ENCODE results near the gene GRIA4. TPM values are rescaled to one million over a fixed set of nuclear protein-coding genes. Genes with fewer than 3 reads are reported as not detected.

The GRIA4 gene
- total RNA-seq, 3 donors from 2014 or later (not counting 1 experiment from before 2014, with no cell fraction given): not detected

- Mint-ChIP-seq H3K4me3 (no peak overlapping the region), H3K4me1 (no peaks in the 10 kb centered on the region)
Observed at GRCh38 chr11:105861225-105861624, 251.4 kb downstream of the GRIA4 start.

DNA sequence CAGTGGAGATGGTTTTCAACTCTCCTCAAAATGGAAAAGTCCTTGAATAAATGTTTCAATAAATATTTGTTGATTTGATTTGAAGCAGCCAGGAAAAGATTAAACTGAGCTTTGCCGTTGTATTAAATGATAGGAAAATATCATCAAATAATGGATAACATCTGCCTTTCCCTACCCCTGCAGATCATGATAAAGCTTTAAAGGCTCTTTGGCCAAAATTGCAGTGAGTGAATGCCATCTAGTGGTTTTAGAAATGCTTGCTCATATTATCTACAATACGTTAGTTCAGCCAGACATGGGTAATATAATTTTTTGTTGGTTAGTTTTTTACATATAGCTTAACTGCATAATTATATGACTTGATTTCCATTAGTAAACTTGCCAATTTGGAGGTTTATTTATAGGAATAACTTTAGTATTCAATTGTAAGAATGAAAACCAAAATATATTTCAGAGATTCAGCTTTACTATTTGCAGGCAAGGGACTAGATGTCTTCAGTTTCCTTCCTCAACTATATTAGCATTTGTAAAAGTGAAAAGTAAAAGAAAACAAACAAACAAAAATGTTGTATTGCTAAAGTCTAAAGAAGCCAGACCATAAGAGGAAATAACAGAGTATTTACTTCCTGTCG is 253.0 kb downstream of the GRIA4 start:
- H3K36me3 Mint-ChIP-seq: no peaks in the 10 kb centered on the region
- H3K4me1 Mint-ChIP-seq: no peaks in the 10 kb centered on the region
- ATAC-seq (no peak), DNase-seq (peak in 1 of 2 donors; percentile 51)
- Histone ChIP-seq H3K27me3 (ENCODE audit: control insufficient read depth, insufficient read depth, low read length) (no peaks in the 10 kb centered on the region), H3K36me3 (ENCODE audit: control insufficient read depth, insufficient read depth, low read length) (no peaks in the 10 kb centered on the region), H3K4me3 (ENCODE audit: low read length) (no peak overlapping the region), H3K9me3 (ENCODE audit: control insufficient read depth, insufficient read depth, low read length) (no peaks in the 10 kb centered on the region), H3K27ac (ENCODE audit: low read length) (no peak overlapping the region), H3K4me1 (ENCODE audit: control insufficient read depth, insufficient read depth, low read length) (no peaks in the 10 kb centered on the region)
- no peak overlapping the region for H3K27ac Mint-ChIP-seq
- H3K9me3 Mint-ChIP-seq: no peaks in the 10 kb centered on the region
- intact Hi-C loops (cut with micrococcal nuclease): loop anchor here (10.0 kb wide), 1 partner anchor 1258 kb away; no protein-coding TSS in a partner anchor
- no peaks in the 10 kb centered on the region for H3K27me3 Mint-ChIP-seq (ENCODE audit: low read depth in 2 of 2)
- no peak overlapping the region for H3K4me3 Mint-ChIP-seq
- whole genome bisulfite sequencing (ENCODE audit: insufficient coverage): no CpG with 5 or more reads among the region's 3 CpGs
- TF ChIP-seq, protein P1, sequence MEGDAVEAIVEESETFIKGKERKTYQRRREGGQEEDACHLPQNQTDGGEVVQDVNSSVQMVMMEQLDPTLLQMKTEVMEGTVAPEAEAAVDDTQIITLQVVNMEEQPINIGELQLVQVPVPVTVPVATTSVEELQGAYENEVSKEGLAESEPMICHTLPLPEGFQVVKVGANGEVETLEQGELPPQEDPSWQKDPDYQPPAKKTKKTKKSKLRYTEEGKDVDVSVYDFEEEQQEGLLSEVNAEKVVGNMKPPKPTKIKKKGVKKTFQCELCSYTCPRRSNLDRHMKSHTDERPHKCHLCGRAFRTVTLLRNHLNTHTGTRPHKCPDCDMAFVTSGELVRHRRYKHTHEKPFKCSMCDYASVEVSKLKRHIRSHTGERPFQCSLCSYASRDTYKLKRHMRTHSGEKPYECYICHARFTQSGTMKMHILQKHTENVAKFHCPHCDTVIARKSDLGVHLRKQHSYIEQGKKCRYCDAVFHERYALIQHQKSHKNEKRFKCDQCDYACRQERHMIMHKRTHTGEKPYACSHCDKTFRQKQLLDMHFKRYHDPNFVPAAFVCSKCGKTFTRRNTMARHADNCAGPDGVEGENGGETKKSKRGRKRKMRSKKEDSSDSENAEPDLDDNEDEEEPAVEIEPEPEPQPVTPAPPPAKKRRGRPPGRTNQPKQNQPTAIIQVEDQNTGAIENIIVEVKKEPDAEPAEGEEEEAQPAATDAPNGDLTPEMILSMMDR (IDR thresholded peaks at IDR 0.05): peak; percentile 20

More at GRCh38 chr11:105861225-105861624, 251.4 kb downstream of the GRIA4 start:
- Mint-ChIP-seq H3K36me3 (no peaks in the 10 kb centered on the region), H3K9me3 (no peaks in the 10 kb centered on the region), H3K27me3 (ENCODE audit: low read depth in 2 of 2) (no peaks in the 10 kb centered on the region), H3K27ac (no peak overlapping the region)
- Histone ChIP-seq H3K27me3 (ENCODE audit: control insufficient read depth, insufficient read depth, low read length) (no peaks in the 10 kb centered on the region), H3K27ac (ENCODE audit: low read length) (no peak overlapping the region), H3K9me3 (ENCODE audit: control insufficient read depth, insufficient read depth, low read length) (no peaks in the 10 kb centered on the region), H3K4me1 (ENCODE audit: control insufficient read depth, insufficient read depth, low read length) (no peaks in the 10 kb centered on the region), H3K36me3 (ENCODE audit: control insufficient read depth, insufficient read depth, low read length) (no peaks in the 10 kb centered on the region), H3K4me3 (ENCODE audit: low read length) (no peak overlapping the region)
- no peak for ATAC-seq
- TF ChIP-seq, protein P1 (IDR thresholded peaks at IDR 0.05): no peak
- DNase-seq: no peak
- intact Hi-C loops (cut with micrococcal nuclease): loop anchor here (10.0 kb wide), 1 partner anchor 1256 kb away; no protein-coding TSS in a partner anchor
- WGBS (ENCODE audit: insufficient coverage): no CpG with 5 or more reads among the region's 2 CpGs

GRCh38 chr11:105863523-105863922 is 253.7 kb downstream of the GRIA4 start:
- TF ChIP-seq, protein P1 (IDR thresholded peaks at IDR 0.05): no peak
- no peak overlapping the region for H3K4me3 ChIP-seq (ENCODE audit: low read length)

More at GRCh38 chr11:105863523-105863922, 253.7 kb downstream of the GRIA4 start:
- Histone ChIP-seq H3K36me3 (ENCODE audit: control insufficient read depth, insufficient read depth, low read length) (no peaks in the 10 kb centered on the region), H3K9me3 (ENCODE audit: control insufficient read depth, insufficient read depth, low read length) (no peaks in the 10 kb centered on the region), H3K4me1 (ENCODE audit: control insufficient read depth, insufficient read depth, low read length) (no peaks in the 10 kb centered on the region), H3K27ac (ENCODE audit: low read length) (no peak overlapping the region), H3K27me3 (ENCODE audit: control insufficient read depth, insufficient read depth, low read length) (no peaks in the 10 kb centered on the region)
- ATAC-seq: no peak
- no peaks in the 10 kb centered on the region for H3K9me3 Mint-ChIP-seq
- H3K4me3 Mint-ChIP-seq: no peak overlapping the region
- H3K4me1 Mint-ChIP-seq: no peaks in the 10 kb centered on the region
- DNase-seq: no peak
- H3K36me3 Mint-ChIP-seq: no peaks in the 10 kb centered on the region
- intact Hi-C loops (cut with micrococcal nuclease): loop anchor here (10.0 kb wide), 1 partner anchor 1259 kb away; no protein-coding TSS in a partner anchor
- H3K27me3 Mint-ChIP-seq (ENCODE audit: low read depth in 2 of 2): no peaks in the 10 kb centered on the region
- H3K27ac Mint-ChIP-seq: no peak overlapping the region
- whole genome bisulfite sequencing (ENCODE audit: insufficient coverage): 29% methylated on average over 1 of the region's 3 CpGs
